NAMALWA (cell line): ENCODE data around the gene SMC5.
"Not testable (repeated sequence)": the region's sequence is repeated elsewhere in the genome, so short reads cannot be mapped to it uniquely, and the experiment has no call there.

Experiments
- DNase-seq: peaks from one replicate; pipeline ENCODE4 v3.0.0-alpha.2; 2015; ENCODE audit warnings: low spot score

SMC5 gene

GRCh38 chr9:70263421-70263820 lies 4.6 kb downstream of the SMC5 start:
- no peak for DNase-seq

GRCh38 chr9:70278305-70278704 lies 19.5 kb downstream of the SMC5 start:
- DNase-seq = no peak

- DNase-seq = no peak
Measured at GRCh38 chr9:70283848-70284247, 25.1 kb downstream of the SMC5 start.

- DNase-seq = no peak
Measured at GRCh38 chr9:70285246-70285645, 26.5 kb downstream of the SMC5 start.

- no peak for DNase-seq
Measured at GRCh38 chr9:70285981-70286598, 27.3 kb downstream of the SMC5 start.

- DNase-seq = no peak
Measured at GRCh38 chr9:70290626-70291025, 31.8 kb downstream of the SMC5 start.

- no peak for DNase-seq
Measured at GRCh38 chr9:70291446-70291845, 32.7 kb downstream of the SMC5 start.

GRCh38 chr9:70292253-70292652 lies 33.5 kb downstream of the SMC5 start:
- no peak for DNase-seq

- DNase-seq = no peak
Measured at GRCh38 chr9:70293214-70293613, 34.4 kb downstream of the SMC5 start.

- DNase-seq = no peak
Measured at GRCh38 chr9:70297141-70297540, 38.4 kb downstream of the SMC5 start.

- no peak for DNase-seq
Measured at GRCh38 chr9:70298245-70298771, 39.5 kb downstream of the SMC5 start.

- DNase-seq = no peak
Measured at GRCh38 chr9:70303268-70303667, 44.5 kb downstream of the SMC5 start.

GRCh38 chr9:70304810-70305209 lies 46.0 kb downstream of the SMC5 start:
- no peak for DNase-seq

GRCh38 chr9:70315389-70315788 lies 56.6 kb downstream of the SMC5 start:
- no peak for DNase-seq

- no peak for DNase-seq
Measured at GRCh38 chr9:70318002-70318401, 59.2 kb downstream of the SMC5 start.

GRCh38 chr9:70322096-70322495 lies 63.3 kb downstream of the SMC5 start:
- DNase-seq = no peak

GRCh38 chr9:70324963-70325362 lies 66.2 kb downstream of the SMC5 start:
- DNase-seq = no peak

- not testable (repeated sequence) for DNase-seq
Measured at GRCh38 chr9:70328625-70329024, 69.8 kb downstream of the SMC5 start.

- peak; percentile 46 for DNase-seq
Measured at GRCh38 chr9:70340572-70340971, 81.8 kb downstream of the SMC5 start.

GRCh38 chr9:70347046-70347445 lies 88.3 kb downstream of the SMC5 start:
- no peak for DNase-seq

- no peak for DNase-seq
Measured at GRCh38 chr9:70352356-70352755, 93.6 kb downstream of the SMC5 start.

GRCh38 chr9:70352802-70353201 lies 94.0 kb downstream of the SMC5 start:
- DNase-seq = no peak

- no peak for DNase-seq
Measured at GRCh38 chr9:70355801-70356200, 97.0 kb downstream of the SMC5 start.

GRCh38 chr9:70362952-70363351 lies 104.2 kb downstream of the SMC5 start:
- no peak for DNase-seq
